HEK293 (cell line): ENCODE data around the gene IGSF21.
"Not testable (repeated sequence)": the region's sequence is repeated elsewhere in the genome, so short reads cannot be mapped to it uniquely, and the experiment has no call there.

ENCODE experiments used
- HOXA7 ChIP-seq: sonication (generic); formaldehyde crosslinking; IDR thresholded peaks from 2 replicates; pipeline ENCODE4 v1.8.1; 2022; ENCODE audit warnings: missing genetic modification reagents, borderline replicate concordance
- ZFP3 ChIP-seq: fragments of 450-650 bp; formaldehyde crosslinking; IDR thresholded peaks from 2 replicates; pipeline ENCODE4 v1.5.1; 2016; ENCODE audit warnings: low read depth, missing biosample characterization, missing genetic modification characterization
- TF ChIP-seq, protein P1 (sequence below): fragments of 450-650 bp; formaldehyde crosslinking; optimal IDR thresholded peaks from 2 replicates; pipeline ENCODE3; 2016; ENCODE audit warnings: missing biosample characterization, mild to moderate bottlenecking, missing genetic modification characterization
- TF ChIP-seq, protein P2 (sequence below): fragments of 450-650 bp; formaldehyde crosslinking; IDR thresholded peaks from 2 replicates; pipeline ENCODE4 v1.5.1; 2016; ENCODE audit warnings: missing biosample characterization, missing genetic modification characterization
- TF ChIP-seq, protein P3 (sequence below): fragments of 450-650 bp; IDR thresholded peaks from 2 replicates; pipeline ENCODE4 v1.5.1; 2018; ENCODE audit warnings: missing biosample characterization, missing genetic modification characterization

DNA sequence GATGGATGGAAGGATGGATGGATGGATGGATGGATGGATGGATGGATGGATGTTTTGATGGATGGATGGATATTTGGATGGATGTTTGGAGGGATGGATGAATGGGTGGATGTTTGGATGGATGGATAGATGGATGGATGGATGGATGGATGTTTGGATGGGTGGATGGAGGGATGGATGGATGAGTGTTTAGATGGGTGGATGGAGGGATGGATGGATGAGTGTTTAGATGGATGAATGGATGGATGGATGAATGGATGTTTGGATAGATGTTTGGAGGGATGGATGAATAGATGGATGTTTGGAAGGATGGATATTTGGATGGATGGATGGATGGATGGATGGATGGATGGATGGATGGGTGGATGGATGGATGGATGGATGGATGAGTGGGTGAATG lies 264.9 kb downstream of the IGSF21 start:
- TF ChIP-seq, protein P1, sequence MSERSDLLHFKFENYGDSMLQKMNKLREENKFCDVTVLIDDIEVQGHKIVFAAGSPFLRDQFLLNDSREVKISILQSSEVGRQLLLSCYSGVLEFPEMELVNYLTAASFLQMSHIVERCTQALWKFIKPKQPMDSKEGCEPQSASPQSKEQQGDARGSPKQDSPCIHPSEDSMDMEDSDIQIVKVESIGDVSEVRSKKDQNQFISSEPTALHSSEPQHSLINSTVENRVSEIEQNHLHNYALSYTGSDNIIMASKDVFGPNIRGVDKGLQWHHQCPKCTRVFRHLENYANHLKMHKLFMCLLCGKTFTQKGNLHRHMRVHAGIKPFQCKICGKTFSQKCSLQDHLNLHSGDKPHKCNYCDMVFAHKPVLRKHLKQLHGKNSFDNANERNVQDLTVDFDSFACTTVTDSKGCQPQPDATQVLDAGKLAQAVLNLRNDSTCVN (tag by site-specific recombination): not testable (repeated sequence)
- TF ChIP-seq, protein P2, sequence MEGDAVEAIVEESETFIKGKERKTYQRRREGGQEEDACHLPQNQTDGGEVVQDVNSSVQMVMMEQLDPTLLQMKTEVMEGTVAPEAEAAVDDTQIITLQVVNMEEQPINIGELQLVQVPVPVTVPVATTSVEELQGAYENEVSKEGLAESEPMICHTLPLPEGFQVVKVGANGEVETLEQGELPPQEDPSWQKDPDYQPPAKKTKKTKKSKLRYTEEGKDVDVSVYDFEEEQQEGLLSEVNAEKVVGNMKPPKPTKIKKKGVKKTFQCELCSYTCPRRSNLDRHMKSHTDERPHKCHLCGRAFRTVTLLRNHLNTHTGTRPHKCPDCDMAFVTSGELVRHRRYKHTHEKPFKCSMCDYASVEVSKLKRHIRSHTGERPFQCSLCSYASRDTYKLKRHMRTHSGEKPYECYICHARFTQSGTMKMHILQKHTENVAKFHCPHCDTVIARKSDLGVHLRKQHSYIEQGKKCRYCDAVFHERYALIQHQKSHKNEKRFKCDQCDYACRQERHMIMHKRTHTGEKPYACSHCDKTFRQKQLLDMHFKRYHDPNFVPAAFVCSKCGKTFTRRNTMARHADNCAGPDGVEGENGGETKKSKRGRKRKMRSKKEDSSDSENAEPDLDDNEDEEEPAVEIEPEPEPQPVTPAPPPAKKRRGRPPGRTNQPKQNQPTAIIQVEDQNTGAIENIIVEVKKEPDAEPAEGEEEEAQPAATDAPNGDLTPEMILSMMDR: not testable (repeated sequence)
- TF ChIP-seq HOXA7 (CRISPR knock-in tag); ZFP3: not testable (repeated sequence)
- TF ChIP-seq, protein P3, sequence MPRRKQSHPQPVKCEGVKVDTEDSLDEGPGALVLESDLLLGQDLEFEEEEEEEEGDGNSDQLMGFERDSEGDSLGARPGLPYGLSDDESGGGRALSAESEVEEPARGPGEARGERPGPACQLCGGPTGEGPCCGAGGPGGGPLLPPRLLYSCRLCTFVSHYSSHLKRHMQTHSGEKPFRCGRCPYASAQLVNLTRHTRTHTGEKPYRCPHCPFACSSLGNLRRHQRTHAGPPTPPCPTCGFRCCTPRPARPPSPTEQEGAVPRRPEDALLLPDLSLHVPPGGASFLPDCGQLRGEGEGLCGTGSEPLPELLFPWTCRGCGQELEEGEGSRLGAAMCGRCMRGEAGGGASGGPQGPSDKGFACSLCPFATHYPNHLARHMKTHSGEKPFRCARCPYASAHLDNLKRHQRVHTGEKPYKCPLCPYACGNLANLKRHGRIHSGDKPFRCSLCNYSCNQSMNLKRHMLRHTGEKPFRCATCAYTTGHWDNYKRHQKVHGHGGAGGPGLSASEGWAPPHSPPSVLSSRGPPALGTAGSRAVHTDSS: not testable (repeated sequence)
